GM12878 (cell line): Measurements from ENCODE around the gene CCR2. TPM values are rescaled to one million over a fixed set of nuclear protein-coding genes. Genes with fewer than 3 reads are reported as not detected.

Experiments
- ATAC-seq: fragments of 200-7000 bp; cut with Tn5 transposase; 3 replicates; pipeline ENCODE4 v1.9.1; 2020; ENCODE audit warnings: mild to moderate bottlenecking, moderate library complexity
- BruUV-seq: library from RNA; stranded (reverse); fragments of 400-500 nt; replicated peaks from 2 replicates; lab custom pipeline; 2021; lab: Mats Ljungman, UMichigan
- CTCF ChIA-PET: fragments of 300-600 bp; sonication (Branson Sonifier 250); formaldehyde crosslinking; extraction: SDS; loops from one replicate; lab custom pipeline; 2021; ENCODE audit warnings: inconsistent platforms; lab: Yijun Ruan, JAX
- POLR2A ChIA-PET: fragments of 350-600 bp; formaldehyde crosslinking; extraction: SDS; loops from one replicate; lab custom pipeline; 2021; ENCODE audit warnings: inconsistent platforms; lab: Charles Lee
- RAD21 ChIA-PET: fragments of 300-600 bp; sonication (Branson Sonifier 250); formaldehyde crosslinking; loops from one replicate; lab custom pipeline; 2023; ENCODE audit warnings: antibody characterized with exemption; ENCODE audit not compliant: unreplicated experiment; lab: Charles Lee
- SMC1A ChIA-PET: fragments of 300-600 bp; sonication (Branson Sonifier 250); formaldehyde crosslinking; loops from one replicate; lab custom pipeline; 2023; ENCODE audit not compliant: unreplicated experiment, uncharacterized antibody; lab: Charles Lee
- DNase-seq: peaks from one replicate; pipeline ENCODE4 v3.0.0-alpha.2; 2011; ENCODE audit warnings: low read depth, low spot score
- FAIRE-seq: peaks from 3 replicates; lab custom pipeline; 2011; peaks lifted over from hg19 to GRCh38; lab: Jason Lieb, UNC
- H2AFZ ChIP-seq: 2 replicates; pipeline ENCODE4 v1.6.0; 2011; ENCODE audit warnings: low read depth, low read length, control low read depth; ENCODE audit not compliant: control insufficient read depth
- H3K27ac ChIP-seq: 2 replicates; pipeline ENCODE4 v1.5.1; 2011; ENCODE audit warnings: control low read depth; ENCODE audit not compliant: control insufficient read depth, insufficient read depth
- H3K27me3 ChIP-seq, 2 experiments: replicated peaks in 1 of 2; 2 replicates each; pipeline versions ENCODE4 v1.6.0 to v1.6.1; 2011; ENCODE audit warnings: low read length in 1 of 2; ENCODE audit not compliant: control insufficient read depth in 2 of 2, insufficient read depth in 2 of 2
- H3K36me3 ChIP-seq, 2 experiments: 2 replicates each; pipeline ENCODE4 v1.5.1; 2011; ENCODE audit warnings: low read length in 1 of 2; ENCODE audit not compliant: control insufficient read depth in 2 of 2, insufficient read depth in 2 of 2
- H3K4me1 ChIP-seq: 2 replicates; pipeline ENCODE4 v1.6.1; 2011; ENCODE audit warnings: mild to moderate bottlenecking, low read length, moderate library complexity, mixed read lengths; ENCODE audit not compliant: control insufficient read depth, insufficient read depth
- H3K4me2 ChIP-seq: 2 replicates; pipeline ENCODE4 v1.6.0; 2011; ENCODE audit warnings: control low read depth; ENCODE audit not compliant: control insufficient read depth, insufficient read depth
- H3K4me3 ChIP-seq: fragments of 200-600 bp; sonication (generic); 2 replicates; pipeline ENCODE4 v1.5.1; 2016
- H3K79me2 ChIP-seq: 2 replicates; pipeline ENCODE4 v1.6.0; 2011; ENCODE audit warnings: low read length; ENCODE audit not compliant: control insufficient read depth, insufficient read depth
- H3K9ac ChIP-seq: 2 replicates; pipeline ENCODE4 v1.8.0; 2011; ENCODE audit warnings: low read length, control low read depth, mixed read lengths; ENCODE audit not compliant: control insufficient read depth, insufficient read depth
- H3K9me3 ChIP-seq: replicated peaks from 3 replicates; pipeline ENCODE4 v1.5.1; 2011; ENCODE audit warnings: mild to moderate bottlenecking, low read length; ENCODE audit not compliant: control insufficient read depth, insufficient read depth
- H4K20me1 ChIP-seq: 2 replicates; pipeline ENCODE4 v1.6.0; 2011; ENCODE audit not compliant: control insufficient read depth, insufficient read depth
- ATF7 ChIP-seq: fragments of 450-650 bp; IDR thresholded peaks from 2 replicates; pipeline ENCODE4 v1.6.1; 2016; ENCODE audit warnings: low read depth, mild to moderate bottlenecking
- BHLHE40 ChIP-seq, 2 experiments: fragments of 450-650 bp in 1 of 2; IDR thresholded peaks; 2 replicates each; pipeline ENCODE4 v1.6.1; 2011 to 2017; ENCODE audit warnings: low read depth in 2 of 2, borderline replicate concordance in 1 of 2, improper control_type of control experiment in 1 of 2, low read length in 1 of 2, mild to moderate bottlenecking in 1 of 2
- EGR1 ChIP-seq, 2 experiments: IDR thresholded peaks; 1 replicate in 1 of 2; 2 replicates in 1 of 2; pipeline ENCODE4 v1.6.1; 2011 to 2012; ENCODE audit warnings: low read depth in 2 of 2, low read length in 2 of 2, borderline replicate concordance in 1 of 2, mild to moderate bottlenecking in 1 of 2, moderate library complexity in 1 of 2
- GATAD2B ChIP-seq: fragments of 450-650 bp; conservative IDR thresholded peaks from 2 replicates; pipeline ENCODE4 v1.6.1; 2017; ENCODE audit warnings: low read depth, mild to moderate bottlenecking, moderate library complexity
- IKZF1 ChIP-seq: fragments of 450-650 bp; conservative IDR thresholded peaks from 2 replicates; pipeline ENCODE4 v1.6.1; 2017; ENCODE audit warnings: antibody characterized with exemption, mild to moderate bottlenecking
- JUND ChIP-seq: IDR thresholded peaks from 2 replicates; pipeline ENCODE4 v1.6.1; 2012; ENCODE audit warnings: low read depth, mild to moderate bottlenecking, low read length, improper control_type of control experiment, moderate library complexity
- MEF2A ChIP-seq: IDR thresholded peaks from 2 replicates; pipeline ENCODE4 v1.6.1; 2011; ENCODE audit warnings: low read depth, mild to moderate bottlenecking, low read length, moderate library complexity; ENCODE audit not compliant: insufficient read depth
- MTA2 ChIP-seq: fragments of 450-650 bp; IDR thresholded peaks from 2 replicates; pipeline ENCODE4 v1.6.1; 2016; ENCODE audit warnings: low read depth, mild to moderate bottlenecking, moderate library complexity
- NRF1 ChIP-seq: conservative IDR thresholded peaks from 2 replicates; pipeline ENCODE4 v1.6.1; 2011; ENCODE audit warnings: mild to moderate bottlenecking, low read depth, low read length, improper control_type of control experiment
- RELA ChIP-seq: fragments of 450-650 bp; IDR thresholded peaks from 2 replicates; pipeline ENCODE4 v1.8.0; 2014; ENCODE audit warnings: borderline replicate concordance; ENCODE audit not compliant: partially characterized antibody
- RUNX3 ChIP-seq: IDR thresholded peaks from 2 replicates; pipeline ENCODE4 v1.6.1; 2012; ENCODE audit warnings: low read length, inconsistent platforms
- ZNF384 ChIP-seq: IDR thresholded peaks from 2 replicates; pipeline ENCODE4 v1.6.1; 2012; ENCODE audit warnings: low read depth, mild to moderate bottlenecking, low read length, improper control_type of control experiment, borderline replicate concordance
- ZZZ3 ChIP-seq: IDR thresholded peaks from 2 replicates; pipeline ENCODE4 v1.6.1; 2011; ENCODE audit warnings: low read depth; ENCODE audit not compliant: control insufficient read depth, insufficient read length
- WGBS: methylation state at CpG from one replicate; pipeline ENCODE4 v1.1.6; 2016; ENCODE audit warnings: low lambda C conversion rate; ENCODE audit not compliant: insufficient replicate concordance, insufficient coverage; ENCODE audit errors: missing lambda C conversion rate; 5-methylcytosine and 5-hydroxymethylcytosine counted together
- in situ Hi-C: fragments of 300-500 bp; cut with MboI; formaldehyde crosslinking; loops from 9 replicates; pipeline ENCODE4 v1.14.3; 2018; ENCODE audit warnings: mixed read lengths
- intact Hi-C: fragments of 100-400 bp; cut with micrococcal nuclease; formaldehyde crosslinking; loops from one replicate; pipeline ENCODE4 v1.14.2; 2022; ENCODE audit not compliant: unreplicated experiment
- polyA plus RNA-seq, 11 experiments: library from polyadenylated mRNA; depleted of rRNA in 4 of 11; unstranded in 6 of 11; stranded (reverse) in 5 of 11; fragments of >200 nt; fragmentation: Nextera tagmentation in 4 of 11; fragmentation: Illumina TruSeq in 1 of 11; extraction: Ambion mirVana in 4 of 11; extraction: Trizol in 1 of 11; gene quantifications; 1 replicate in 1 of 11; 2 replicates in 10 of 11; pipeline versions ENCODE4 v1.2.1 to v1.2.3, GENCODE V29; 2011 to 2016; ENCODE audit warnings: inconsistent platforms in 2 of 11, missing spikeins in 2 of 11, low read depth in 1 of 11
- total RNA-seq, 4 experiments: library from RNA; depleted of rRNA in 3 of 4; stranded (reverse); fragments of >200 nt in 3 of 4; fragmentation: Illumina TruSeq in 1 of 4; extraction: Trizol in 1 of 4; gene quantifications; 2 replicates each; pipeline versions ENCODE4 v1.2.1 to v1.2.3, GENCODE V29; 2013 to 2021
- TF ChIP-seq, protein P1 (sequence below): IDR thresholded peaks from 2 replicates; pipeline ENCODE4 v1.6.1; 2012; ENCODE audit warnings: low read length, inconsistent platforms
- TF ChIP-seq, protein P2 (sequence below): fragments of 450-650 bp; IDR thresholded peaks from 2 replicates; pipeline ENCODE4 v1.6.1; 2016; ENCODE audit warnings: mild to moderate bottlenecking, moderate library complexity, borderline replicate concordance

CCR2 gene
- total and polyA plus RNA-seq, 10 of the 15 experiments (the other 5 are each of a cell fraction or from before 2014, with no cell fraction given) = 1.9 to 4.7 (median 3.5) TPM; not detected in 1

DNA sequence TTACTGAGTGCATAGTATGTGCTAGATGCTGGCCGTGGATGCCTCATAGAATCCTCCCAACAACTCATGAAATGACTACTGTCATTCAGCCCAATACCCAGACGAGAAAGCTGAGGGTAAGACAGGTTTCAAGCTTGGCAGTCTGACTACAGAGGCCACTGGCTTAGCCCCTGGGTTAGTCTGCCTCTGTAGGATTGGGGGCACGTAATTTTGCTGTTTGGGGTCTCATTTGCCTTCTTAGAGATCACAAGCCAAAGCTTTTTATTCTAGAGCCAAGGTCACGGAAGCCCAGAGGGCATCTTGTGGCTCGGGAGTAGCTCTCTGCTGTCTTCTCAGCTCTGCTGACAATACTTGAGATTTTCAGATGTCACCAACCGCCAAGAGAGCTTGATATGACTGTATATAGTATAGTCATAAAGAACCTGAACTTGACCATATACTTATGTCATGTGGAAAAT lies 15.8 kb downstream of the CCR2 start (continued):
- TF ChIP-seq RUNX3 = peak; percentile 96
- 0 out of 2 replicates have a peak, but pooled peaks have one; percentile 51 for TF ChIP-seq MTA2
- peak in 1 of 2 experiments; percentile 16; a peak in 1 of 4 replicates for TF ChIP-seq BHLHE40 (IDR thresholded peaks at IDR 0.05; ENCODE audit: borderline replicate concordance in 1 of 2, low read depth in 2 of 2, low read length in 1 of 2)
- no peak for TF ChIP-seq NRF1

DNA sequence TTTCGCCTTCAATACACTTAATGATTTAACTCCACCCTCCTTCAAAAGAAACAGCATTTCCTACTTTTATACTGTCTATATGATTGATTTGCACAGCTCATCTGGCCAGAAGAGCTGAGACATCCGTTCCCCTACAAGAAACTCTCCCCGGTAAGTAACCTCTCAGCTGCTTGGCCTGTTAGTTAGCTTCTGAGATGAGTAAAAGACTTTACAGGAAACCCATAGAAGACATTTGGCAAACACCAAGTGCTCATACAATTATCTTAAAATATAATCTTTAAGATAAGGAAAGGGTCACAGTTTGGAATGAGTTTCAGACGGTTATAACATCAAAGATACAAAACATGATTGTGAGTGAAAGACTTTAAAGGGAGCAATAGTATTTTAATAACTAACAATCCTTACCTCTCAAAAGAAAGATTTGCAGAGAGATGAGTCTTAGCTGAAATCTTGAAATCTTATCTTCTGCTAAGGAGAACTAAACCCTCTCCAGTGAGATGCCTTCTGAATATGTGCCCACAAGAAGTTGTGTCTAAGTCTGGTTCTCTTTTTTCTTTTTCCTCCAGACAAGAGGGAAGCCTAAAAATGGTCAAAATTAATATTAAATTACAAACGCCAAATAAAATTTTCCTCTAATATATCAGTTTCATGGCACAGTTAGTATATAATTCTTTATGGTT lies 17.1 kb downstream of the CCR2 start, which contains the start of gene CCR5:
CCR5 (plus strand) TSS at position 108 of the 680 bp plus-strand sequence. CDS start 1,957 bp downstream, outside the sequence.
- intact Hi-C loops (loop anchor here (10.0 kb wide), 1 partner anchor 184 kb away; no protein-coding TSS in a partner anchor), in situ Hi-C loops (loop anchor here (5.0 to 10.0 kb wide), 4 partner anchors 159 to 606 kb away; no protein-coding TSS in a partner anchor)
- SMC1A ChIA-PET = interaction anchor here (0.6 to 15.8 kb wide), 33 partner anchors 7 to 545 kb away, joined by 3 to 581 read pairs (median 14); partner anchors contain the start of genes CCR1 and CCR2
- Histone ChIP-seq H2AFZ (no peak within 1 kb of the TSS), H3K79me2 (no peaks in the 10 kb centered on the region), H3K36me3 (no peaks in the 10 kb centered on the region), H3K4me1 (peaks cover 14% of the 10 kb centered on the region), H3K27me3 (peaks cover 0 to 3% of the 10 kb centered on the region in 2 experiments; a peak in 2 of 4 replicates), H4K20me1 (no peaks in the 10 kb centered on the region), H3K27ac (0 out of 2 replicates have a peak within 1 kb of the TSS, but pooled peaks have one; percentile 53), H3K4me3 (no peak within 1 kb of the TSS), H3K9me3 (no peaks in the 10 kb centered on the region), H3K9ac (no peak within 1 kb of the TSS), H3K4me2 (peak within 1 kb of the TSS; percentile 63)
- WGBS = 8% methylated on average over 5 of the region's 5 CpGs
- DNase-seq (no peak), FAIRE-seq (no peak), ATAC-seq (peak; percentile 33)
- no TSS peak for BruUV-seq
- RAD21 ChIA-PET = interaction anchor here (0.6 to 13.5 kb wide), 24 partner anchors 10 to 487 kb away, joined by 3 to 421 read pairs (median 12); partner anchors contain the start of genes CCR1 and CCR2
- CTCF ChIA-PET = interaction anchor here (0.7 to 21.1 kb wide), 30 partner anchors 10 to 434 kb away, joined by 3 to 714 read pairs (median 7); partner anchors contain the start of genes CCR1 and CCR3
- POLR2A ChIA-PET = interaction anchor here (0.6 to 5.9 kb wide), 10 partner anchors 11 to 510 kb away, joined by 3 to 22 read pairs (median 4); no protein-coding TSS in a partner anchor
- TF ChIP-seq MEF2A (0 out of 2 replicates have a peak, but pooled peaks have one; percentile 9), JUND (no peak), RELA (no peak), EGR1 (IDR thresholded peaks at IDR 0.05; ENCODE audit: borderline replicate concordance in 1 of 2, low read depth in 2 of 2, low read length in 2 of 2) (no peak), GATAD2B (no peak), RUNX3 (peak; percentile 52), ATF7 (no peak), ZNF384 (no peak), IKZF1 (no peak), ZZZ3 (no peak)
- TF ChIP-seq, protein P1, sequence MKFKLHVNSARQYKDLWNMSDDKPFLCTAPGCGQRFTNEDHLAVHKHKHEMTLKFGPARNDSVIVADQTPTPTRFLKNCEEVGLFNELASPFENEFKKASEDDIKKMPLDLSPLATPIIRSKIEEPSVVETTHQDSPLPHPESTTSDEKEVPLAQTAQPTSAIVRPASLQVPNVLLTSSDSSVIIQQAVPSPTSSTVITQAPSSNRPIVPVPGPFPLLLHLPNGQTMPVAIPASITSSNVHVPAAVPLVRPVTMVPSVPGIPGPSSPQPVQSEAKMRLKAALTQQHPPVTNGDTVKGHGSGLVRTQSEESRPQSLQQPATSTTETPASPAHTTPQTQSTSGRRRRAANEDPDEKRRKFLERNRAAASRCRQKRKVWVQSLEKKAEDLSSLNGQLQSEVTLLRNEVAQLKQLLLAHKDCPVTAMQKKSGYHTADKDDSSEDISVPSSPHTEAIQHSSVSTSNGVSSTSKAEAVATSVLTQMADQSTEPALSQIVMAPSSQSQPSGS = peak; percentile 53; the same call in 1 of the 2 replicates
- TF ChIP-seq, protein P2, sequence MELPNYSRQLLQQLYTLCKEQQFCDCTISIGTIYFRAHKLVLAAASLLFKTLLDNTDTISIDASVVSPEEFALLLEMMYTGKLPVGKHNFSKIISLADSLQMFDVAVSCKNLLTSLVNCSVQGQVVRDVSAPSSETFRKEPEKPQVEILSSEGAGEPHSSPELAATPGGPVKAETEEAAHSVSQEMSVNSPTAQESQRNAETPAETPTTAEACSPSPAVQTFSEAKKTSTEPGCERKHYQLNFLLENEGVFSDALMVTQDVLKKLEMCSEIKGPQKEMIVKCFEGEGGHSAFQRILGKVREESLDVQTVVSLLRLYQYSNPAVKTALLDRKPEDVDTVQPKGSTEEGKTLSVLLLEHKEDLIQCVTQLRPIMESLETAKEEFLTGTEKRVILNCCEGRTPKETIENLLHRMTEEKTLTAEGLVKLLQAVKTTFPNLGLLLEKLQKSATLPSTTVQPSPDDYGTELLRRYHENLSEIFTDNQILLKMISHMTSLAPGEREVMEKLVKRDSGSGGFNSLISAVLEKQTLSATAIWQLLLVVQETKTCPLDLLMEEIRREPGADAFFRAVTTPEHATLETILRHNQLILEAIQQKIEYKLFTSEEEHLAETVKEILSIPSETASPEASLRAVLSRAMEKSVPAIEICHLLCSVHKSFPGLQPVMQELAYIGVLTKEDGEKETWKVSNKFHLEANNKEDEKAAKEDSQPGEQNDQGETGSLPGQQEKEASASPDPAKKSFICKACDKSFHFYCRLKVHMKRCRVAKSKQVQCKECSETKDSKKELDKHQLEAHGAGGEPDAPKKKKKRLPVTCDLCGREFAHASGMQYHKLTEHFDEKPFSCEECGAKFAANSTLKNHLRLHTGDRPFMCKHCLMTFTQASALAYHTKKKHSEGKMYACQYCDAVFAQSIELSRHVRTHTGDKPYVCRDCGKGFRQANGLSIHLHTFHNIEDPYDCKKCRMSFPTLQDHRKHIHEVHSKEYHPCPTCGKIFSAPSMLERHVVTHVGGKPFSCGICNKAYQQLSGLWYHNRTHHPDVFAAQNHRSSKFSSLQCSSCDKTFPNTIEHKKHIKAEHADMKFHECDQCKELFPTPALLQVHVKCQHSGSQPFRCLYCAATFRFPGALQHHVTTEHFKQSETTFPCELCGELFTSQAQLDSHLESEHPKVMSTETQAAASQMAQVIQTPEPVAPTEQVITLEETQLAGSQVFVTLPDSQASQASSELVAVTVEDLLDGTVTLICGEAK = no peak
